ENCODE results near the gene DYNLT1. TPM values are rescaled to one million over a fixed set of nuclear protein-coding genes. Genes with fewer than 3 reads are reported as not detected.
"Not testable (repeated sequence)": the region's sequence is repeated elsewhere in the genome, so short reads cannot be mapped to it uniquely, and the experiment has no call there.

The DYNLT1 gene
- total RNA-seq, 1 donor from 2014 or later = 143 TPM

DNA sequence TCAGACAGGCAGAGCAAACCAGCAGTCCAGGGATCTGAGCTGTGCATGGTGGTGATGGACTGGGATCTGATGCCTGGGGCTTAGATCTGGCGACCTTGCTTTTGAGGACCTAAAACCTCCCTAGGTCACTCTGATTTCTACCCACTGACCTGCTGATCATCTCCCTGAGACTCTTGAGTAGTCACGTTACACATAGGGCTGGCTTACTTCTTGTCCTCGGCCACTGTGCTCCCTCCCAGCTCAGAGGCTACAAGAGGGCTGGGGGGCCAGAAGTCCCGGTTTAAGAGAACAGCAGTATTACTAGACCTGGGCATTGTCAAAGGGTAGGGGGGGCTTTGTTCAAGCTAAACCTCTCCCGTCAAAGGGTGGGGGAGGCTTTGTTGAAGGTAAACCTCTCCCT is 5.5 kb downstream of the DYNLT1 start:
- ATAC-seq = no peak

DNA sequence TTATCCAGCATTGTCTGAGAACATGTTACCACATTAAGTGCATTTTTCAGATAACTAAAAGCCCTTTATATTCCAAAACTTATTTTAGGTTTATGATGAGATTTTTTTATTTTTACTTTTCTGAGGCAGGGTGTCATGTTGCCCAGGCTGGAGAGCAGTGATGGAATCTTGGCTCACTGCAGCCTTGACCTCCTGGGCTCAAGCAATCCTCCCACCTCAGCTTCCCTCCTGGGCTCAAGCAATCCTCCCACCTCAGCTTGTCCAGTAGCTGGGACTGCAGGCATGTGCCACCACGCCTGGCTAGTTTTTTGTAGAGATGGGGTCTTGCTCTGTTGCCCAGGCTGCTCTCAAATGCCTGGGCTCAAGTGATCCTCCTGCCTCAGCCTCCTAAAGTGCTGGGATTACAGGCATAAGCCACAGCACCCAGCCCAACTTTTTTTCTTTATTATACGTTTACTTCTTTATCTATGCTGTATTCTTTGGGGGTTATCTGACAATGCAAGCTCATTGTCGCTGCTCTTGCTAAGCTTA is 6.2 kb downstream of the DYNLT1 start:
- no peak for ATAC-seq

DNA sequence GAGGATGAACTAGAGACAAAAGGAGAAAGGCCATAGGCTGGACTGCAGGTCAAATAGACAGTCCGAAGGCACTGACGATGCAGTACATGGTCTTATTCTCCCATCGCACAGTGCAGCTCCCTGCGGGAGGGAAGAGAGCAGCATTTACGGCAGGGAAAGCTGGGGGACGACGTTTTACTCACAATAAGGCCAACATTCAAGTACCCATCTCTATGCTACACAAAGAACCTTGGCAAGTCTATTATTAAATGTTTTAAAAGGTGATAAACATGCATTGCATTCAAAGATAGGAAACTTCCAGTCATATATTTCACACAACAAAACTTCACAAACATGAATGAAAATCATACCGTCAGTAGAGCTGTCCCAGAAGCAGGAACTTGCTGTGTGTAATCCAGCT is 7.8 kb downstream of the DYNLT1 start:
- ATAC-seq = no peak

DNA sequence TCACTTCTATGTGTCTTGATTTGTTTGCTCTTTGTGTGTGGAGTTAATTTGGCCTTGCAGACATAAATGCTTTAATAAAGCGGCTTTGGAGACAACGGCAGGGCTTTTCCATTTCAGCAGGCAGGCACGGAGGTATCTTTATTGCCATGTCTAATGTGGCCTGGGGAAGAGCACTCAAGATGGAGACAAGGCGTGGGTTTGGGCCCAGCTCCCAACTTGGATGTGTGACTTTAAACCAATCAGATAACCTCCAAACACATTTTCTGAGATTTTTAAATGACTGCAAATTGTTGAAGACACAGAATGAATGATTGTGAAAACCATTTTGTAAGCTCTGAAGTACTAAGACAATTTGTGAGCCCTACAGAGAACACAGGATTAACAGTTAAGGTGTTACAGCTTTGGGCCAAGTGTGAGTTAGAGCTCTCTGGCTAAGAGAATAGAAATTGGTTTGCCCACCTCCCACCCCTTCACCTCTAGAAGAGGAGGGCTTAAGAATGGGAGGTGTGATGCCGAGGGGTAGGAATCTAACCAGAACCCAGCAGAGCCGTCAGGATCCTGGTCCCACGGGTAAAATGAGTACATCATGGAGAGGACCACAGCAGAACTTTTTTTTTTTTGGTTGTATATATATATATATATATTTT is 9.0 kb downstream of the DYNLT1 start:
- no peak for ATAC-seq

DNA sequence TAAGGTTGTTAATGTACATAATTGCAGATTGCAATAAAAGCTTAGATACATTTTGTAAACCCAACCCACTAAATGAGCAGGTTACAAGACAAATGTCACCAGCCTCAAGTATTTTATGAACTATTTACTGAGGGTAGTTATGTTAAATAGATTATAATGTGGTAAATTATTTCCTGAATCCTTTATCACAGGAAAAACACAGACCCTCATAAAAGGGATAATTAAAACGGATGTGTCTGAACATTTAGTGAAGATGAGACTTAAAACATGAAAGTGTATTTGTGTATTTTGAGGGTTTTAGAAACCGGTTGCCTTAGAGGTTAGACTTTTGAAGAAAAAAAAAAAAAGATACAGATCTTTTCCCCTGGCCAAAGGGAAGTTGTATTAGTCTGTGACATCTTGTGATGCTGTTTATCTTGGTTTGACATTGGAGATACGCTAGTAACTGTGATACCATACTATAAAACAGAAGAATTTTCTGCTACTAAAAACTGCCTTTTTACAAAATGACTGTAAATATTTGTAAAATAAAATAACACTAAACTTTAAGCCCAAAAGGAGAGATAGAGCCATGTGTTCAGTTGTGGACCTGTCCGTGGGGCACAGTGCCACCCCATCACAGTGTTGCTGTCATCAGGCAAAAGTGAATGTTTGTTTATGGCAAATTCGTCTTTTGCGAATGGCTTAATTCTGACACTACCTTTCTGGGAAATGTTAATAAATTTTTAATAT is 9.7 kb downstream of the DYNLT1 start:
- no peak for ATAC-seq

DNA sequence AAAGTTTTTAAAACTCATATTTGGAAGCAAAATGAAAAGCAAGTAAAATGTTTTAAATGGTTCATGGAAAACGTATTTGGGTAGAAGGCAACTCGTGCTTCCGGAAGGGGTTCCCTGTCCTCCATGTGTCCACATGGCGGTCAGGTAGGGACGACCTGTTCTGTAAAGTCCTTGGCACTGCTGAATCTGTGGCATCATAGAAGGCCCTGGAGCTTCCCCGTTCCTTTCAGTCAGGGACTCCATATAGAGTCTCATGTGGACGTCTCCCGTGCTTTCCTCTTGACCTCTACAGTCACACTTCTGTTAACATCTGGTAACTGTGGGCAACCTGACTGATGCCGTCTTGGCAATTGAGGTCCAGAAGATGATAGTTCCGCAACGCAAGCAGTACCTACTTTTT is 11.4 kb downstream of the DYNLT1 start:
- no peak for ATAC-seq

DNA sequence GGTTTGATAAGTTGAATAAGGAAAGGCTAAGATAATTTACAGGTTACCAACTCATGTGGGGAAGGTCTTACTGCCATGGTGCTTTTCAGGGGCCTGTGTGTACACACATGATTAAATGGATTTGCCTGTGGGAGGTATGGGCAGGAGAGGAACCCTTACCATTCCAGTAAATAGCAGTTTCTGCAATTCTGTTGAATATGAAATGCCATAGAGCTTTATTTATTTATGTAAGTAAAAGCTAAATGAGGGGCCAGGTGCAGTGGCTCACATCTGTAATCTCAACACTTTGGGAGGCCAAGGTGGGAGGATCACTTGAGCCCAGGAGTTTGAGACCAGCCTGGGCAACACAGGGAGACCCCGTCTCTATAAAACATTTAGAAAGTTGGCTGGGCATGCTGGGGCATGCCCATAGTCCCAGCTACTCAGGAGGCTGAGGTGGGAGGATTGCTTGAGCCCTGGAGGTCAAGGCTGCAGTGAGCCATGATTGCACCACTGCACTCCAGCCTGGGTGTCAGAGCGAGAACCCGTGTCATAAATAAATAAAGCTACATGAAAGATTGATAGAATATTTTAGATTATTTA is 11.9 kb downstream of the DYNLT1 start:
- ATAC-seq = not testable (repeated sequence)

DNA sequence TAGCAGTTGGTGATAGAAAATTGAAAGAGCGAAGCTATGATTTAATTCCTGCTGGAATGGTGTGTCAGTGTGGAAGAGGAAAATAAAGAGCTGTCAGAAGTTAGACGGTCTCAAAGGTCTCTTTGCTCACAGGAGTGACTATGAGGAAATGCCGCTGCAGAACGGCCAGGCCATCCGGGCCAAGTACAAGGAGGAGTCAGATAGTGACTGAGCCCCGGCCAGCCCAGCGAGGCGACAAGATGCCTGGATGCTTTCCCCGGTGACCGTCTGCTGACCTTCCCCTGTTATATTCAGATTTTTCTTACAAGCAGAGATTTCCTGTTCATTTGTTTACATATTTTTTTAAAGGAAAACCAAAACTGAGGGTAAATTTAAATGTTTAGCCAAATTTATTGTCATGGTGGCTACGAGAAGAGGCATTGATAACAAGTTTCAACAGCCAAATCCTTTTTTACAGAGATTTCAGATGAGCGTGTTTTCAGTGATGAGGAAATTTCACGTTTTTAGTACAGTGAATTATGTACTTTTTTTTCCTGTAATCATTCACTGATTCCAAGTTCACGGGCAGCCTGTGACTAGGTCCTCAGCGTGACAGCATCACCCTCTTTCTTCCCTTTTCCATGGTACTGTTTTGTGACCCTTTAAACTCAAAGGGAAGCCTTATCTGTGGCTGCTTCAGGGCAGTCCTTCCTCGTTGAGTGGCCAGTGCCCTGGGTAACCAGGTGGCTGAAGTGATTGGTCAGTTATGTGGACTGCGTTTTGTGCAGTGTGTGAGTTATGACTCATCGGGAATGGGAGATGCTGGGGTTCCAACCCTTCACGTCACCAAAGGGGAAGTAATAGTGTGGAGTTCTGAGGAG is 12.6 kb downstream of the DYNLT1 start:
- ATAC-seq = peak; percentile 69

DNA sequence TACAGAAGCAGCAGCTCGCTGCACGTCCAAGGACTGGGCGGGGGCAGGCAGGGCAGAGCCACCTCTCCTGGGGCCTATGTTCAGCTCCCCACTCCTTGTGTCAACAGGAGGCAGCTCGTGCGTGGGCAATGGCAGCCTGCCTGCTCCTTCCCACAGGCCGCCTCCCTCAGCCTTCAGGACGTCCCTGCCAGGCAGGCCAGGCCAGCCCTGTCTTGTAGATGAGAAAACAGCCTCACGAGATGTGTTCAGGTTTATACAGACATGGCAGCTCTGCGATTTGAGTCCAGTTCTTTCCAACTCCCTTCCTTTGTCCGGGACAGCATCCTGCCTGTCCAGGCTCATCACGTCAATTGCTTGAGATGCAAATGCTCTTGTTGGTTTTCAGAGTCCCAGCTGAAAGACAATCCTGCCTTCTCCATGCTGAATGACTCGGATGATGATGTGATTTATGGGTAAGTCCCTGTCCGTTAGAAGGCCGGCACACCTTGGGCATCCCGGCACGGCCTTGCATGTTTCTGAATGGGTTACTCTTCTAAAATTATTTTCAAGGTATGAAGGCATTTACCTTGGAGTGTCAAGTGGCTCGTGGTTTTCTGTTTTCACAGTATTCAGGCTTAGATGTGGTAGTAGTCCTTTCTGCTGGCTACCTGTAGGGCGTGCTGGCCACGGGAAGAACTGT is 13.5 kb downstream of the DYNLT1 start:
- peak; percentile 92 for ATAC-seq

DNA sequence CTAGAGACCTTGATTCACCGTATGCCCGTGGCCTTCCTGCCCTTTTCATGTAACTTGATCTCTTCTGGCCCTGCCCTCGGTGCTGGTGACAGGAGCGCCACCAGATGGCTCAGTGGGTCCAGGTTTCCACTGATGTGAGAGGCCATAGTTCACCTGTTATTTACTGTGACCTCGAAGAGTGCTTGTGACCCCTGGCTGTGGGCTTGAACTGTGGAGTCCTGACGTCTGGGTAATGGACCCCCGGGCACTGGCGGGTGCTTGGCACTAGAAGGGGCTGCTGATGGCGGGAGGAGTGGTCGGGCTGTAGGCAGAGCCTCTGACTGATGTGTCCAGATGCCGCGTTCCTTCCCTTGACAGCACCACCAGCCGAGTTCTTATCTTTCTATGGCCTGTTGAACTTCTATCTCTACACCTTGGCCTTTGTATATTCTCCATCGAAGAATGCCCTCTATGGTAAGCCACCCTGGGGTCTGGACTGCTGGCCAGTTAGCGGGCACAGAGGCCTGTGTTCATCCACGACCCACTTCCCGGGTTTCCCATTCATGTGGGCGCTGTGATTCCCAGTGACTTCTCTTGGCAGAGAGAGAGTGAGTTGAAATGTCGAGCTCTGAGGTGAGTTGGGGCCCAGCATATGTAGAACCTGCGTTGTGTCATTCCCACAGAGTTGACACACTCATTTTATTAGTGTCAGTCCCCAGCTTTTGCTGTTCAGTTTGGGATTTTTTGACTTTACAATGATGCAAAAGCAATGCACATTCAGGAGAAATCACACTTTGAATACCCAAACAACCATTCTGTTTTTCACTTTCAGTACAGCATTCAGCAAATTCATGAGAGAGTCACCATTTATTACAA is 14.9 kb downstream of the DYNLT1 start:
- ATAC-seq = no peak

DNA sequence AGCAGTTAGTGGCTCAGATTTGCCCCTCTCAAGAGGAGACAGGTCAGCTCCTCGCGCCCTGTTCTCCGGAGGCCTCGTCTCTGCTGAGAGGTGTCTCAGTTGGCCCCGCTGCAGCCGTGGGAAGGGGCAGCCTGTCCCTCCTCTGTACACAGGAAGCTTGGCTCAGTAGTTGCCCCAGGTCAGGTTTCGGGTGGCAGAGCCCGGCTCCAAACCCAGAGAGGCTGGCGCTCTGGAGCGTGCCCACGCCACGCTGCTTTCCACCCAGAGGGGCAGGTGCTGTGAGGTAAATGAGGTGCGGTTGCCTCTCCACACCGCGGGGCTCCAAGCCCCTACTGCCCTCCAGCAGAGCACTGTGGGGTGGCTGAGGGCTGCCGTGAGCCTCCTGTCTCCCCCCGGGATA is 16.0 kb downstream of the DYNLT1 start:
- ATAC-seq = no peak

DNA sequence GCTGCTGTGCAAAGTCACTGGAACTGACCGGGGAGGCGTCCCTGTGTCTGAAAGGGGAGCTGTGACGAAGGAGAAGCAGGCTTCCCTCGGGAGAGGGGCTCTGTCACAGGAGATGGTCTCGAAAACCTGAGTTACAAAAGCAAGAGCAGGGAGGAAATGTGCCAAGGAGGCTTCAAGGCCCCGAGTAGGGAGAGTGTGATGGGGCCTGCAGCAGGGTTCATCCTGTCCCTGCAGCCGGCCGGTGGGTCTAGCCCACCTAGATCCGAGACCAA is 16.7 kb downstream of the DYNLT1 start:
- ATAC-seq = no peak

DNA sequence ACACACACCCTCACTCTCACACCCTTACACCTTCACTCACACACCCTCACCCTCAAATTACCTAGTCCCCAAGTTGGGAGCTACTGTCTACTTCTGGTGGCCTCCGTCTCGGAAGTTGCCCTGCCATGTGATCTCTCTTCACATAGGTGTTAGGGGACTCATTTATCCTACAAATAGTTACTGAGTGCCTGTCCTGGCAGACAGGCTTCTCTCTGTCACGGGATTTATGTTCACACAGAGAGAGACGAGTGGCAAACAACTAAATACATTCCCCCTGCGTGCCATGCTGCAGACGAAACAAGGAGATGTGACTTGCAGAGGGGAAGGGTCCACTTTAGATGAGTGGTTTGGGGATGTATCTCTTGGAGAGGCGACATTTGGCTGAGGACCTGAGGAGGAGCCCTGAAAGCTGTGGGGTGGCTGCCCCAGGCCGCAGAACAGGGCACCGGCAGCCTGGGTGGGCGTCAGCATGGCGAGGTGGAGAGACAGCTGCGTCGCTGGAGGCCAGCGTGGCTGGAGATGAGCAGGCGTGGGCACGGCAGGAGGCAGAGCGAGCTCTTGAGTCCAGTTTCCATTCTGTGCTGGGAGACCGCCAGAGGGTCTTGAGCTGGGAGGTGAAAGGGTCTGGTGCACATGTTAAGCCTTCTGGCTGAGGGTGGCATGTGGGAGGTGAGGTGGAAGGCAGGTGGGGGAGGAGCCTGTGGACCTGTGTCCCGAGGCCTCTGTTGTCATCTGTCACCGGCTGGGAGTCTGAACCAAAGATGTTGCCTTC is 17.2 kb downstream of the DYNLT1 start:
- ATAC-seq = no peak

DNA sequence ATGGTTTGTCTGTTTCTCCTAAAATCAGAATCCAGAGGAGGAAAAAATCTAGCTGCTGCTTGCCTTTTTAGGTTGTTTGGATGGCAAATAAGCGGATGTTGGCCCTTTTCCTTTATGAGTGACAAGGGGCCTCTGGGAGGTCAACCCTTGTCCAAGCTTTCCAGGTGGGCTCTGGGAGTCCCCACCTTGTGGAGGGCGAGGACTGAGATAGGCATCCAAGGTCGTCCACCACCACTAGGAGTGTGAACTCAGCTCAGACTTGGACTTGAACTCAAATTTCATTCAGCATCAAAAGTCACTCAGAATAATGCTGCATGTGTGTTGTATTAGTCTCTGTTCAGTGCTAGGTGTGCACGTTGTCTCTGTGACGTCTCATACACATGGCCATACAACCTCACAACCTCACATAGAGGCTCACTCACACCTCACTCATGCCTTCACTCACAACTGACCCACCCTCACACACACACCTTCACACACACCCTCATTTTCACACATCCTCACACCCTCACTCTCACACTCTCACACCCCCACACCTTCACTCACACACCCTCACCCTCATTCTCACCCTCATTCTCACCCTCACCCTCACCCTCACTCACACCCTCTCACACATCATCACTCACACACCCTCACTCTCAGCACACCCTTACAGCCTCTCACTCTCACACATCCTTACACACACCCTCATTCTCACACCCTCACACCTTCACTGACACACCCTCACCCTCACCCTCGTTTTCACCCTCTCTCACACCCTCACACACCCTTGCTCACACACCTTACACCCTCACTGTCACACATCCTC is 18.0 kb downstream of the DYNLT1 start:
- ATAC-seq = no peak

DNA sequence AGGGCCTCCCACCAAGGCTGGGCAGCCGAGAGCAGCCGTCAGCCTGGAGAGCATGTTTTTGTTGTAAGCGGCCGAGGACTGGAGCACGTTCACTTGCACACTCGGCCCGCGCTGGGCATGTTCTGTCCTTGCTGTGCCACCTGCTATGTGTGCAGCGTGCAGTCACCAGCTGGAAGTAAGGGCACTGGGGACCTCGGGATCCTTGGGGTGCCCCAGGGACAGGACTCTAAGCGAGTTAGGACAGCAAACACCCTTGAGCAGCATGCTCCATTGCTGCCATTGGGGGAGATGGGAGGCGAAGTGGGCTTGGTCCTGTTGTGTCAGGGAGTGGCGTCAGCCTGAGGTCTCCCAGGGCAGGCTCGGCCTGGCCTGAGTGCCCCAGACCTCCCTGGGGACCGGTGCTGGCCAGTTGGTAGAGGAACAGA is 18.6 kb downstream of the DYNLT1 start:
- no peak for ATAC-seq

DNA sequence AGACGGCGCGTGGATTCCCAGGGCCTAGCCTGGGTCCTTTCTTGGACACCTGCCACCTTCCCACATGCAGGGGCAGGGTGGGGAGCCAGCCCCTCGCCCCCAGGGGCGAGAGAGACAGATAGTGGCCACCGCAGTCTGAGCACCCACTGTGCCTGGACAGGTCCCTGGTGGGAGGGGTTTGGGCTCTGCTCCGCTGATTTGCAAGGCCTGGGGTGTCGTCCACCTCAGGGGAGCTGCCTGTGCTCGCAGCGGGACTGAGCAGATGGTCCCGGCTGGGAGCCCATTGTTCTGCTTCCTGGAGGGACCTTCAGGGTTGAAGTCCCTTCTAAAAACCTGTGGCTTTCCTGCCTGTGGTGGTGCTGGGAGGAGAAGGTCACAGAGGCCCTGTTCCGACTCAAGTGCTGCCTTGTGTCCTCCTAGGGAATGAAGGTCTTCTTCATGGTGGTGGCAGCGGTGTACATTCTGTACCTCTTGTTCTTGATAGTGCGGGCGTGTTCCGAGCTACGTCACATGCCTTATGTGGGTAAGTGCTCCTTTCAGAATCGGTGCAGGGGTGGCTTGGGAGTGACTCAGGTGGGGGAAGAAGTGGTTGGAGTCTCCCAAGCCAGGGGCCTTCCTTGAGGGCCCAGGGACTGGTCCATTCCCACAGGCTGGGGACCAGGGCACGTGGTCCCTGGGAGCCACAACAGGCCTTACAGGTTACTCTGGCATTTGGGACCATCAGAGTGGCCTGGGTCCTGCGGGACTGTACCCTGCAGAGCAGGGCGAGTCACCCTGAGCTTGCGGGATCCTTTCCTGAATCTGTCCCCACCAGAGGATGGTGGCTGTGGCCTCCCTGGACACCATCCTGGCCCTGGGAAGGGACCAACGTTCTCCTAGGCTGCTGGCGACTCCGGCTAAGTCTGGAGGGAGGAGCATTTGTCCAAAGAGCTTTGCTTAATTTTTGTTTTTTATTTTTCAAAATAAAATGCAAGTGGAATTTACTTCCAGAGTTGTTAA is 19.6 kb downstream of the DYNLT1 start:
- ATAC-seq = no peak

DNA sequence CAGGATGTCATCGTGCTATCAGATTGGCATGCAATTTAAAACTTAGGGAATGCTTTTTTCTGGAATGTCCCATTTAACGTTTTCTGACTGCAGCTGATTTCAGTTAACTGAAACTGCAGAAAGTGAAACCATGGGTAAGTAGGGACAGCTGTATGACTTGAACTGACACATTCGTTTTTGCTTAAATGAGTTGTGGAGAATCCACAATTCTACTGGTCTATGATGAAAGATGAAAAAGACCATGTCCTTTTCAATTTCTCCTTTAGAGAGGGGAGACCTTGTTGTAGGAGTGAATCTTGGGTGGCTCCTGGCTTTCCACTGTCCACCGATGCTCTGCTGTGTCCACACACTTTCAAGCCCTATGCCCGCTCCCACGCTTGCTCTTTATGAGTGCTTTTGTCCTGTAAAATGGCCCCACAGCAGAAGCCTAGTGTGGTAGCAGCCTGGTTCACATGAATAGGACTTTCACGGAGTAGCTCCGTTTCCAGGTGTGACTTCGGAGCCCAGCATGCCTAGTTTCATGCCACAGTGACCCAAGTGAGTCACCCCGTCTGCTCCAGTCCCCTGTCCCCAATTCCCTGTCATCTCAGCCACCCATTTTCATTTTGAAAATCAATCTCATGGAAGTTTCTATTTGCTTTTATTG is 21.9 kb downstream of the DYNLT1 start:
- ATAC-seq = no peak

Data from esophagus mucosa (tissue), 1 donor.